ENCODE data around the gene CRABP2. TPM values are rescaled to one million over a fixed set of nuclear protein-coding genes. Genes with fewer than 3 reads are reported as not detected.

The CRABP2 gene
- total and polyA plus RNA-seq, 2 experiments from 2014 or later: 45.9 to 137 TPM

GRCh38 chr1:156712626-156713025 is 7.2 kb upstream of the CRABP2 start:
- Histone ChIP-seq H3F3A (replicated peaks; ENCODE audit: low read depth) (peaks cover 16% of the 10 kb centered on the region), H3K4me3 (no peak overlapping the region), H3K27me3 (ENCODE audit: insufficient read depth) (0 out of 2 replicates have a peak, but pooled peaks cover 3% of the 10 kb centered on the region), H2AFZ (no peak overlapping the region), H3K27ac (ENCODE audit: low read depth) (no peak overlapping the region), H3K9me2 (ENCODE audit: insufficient read depth) (no peaks in the 10 kb centered on the region), H3K4me2 (no peak overlapping the region), H3K79me2 (replicated peaks; ENCODE audit: insufficient read depth) (no peaks in the 10 kb centered on the region), H4K20me1 (replicated peaks; ENCODE audit: insufficient read depth) (0 out of 2 replicates have a peak, but pooled peaks cover 4% of the 10 kb centered on the region), H3K4me1 (ENCODE audit: insufficient read depth) (peaks cover 58% of the 10 kb centered on the region), H3K36me3 (ENCODE audit: insufficient read depth) (no peaks in the 10 kb centered on the region)
- ATAC-seq: no peak
- H3K4me3 Mint-ChIP-seq: no peak overlapping the region
- no peak for DNase-seq (ENCODE audit: low spot score)
- TF ChIP-seq JUNB (IDR thresholded peaks at IDR 0.05; ENCODE audit: unreplicated experiment) (no peak), CTCF (conservative IDR thresholded peaks at IDR 0.05; ENCODE audit: low read depth in 2 of 2) (no peak), POLR2AphosphoS5 (IDR thresholded peaks at IDR 0.05; ENCODE audit: low read depth) (no peak), ZNF331 (CRISPR knock-in tag; IDR thresholded peaks at IDR 0.05; ENCODE audit: low read depth) (no peak), REST (IDR thresholded peaks at IDR 0.05; ENCODE audit: unreplicated experiment) (no peak), CREB1 (CRISPR knock-in tag; IDR thresholded peaks at IDR 0.05; ENCODE audit: low read depth) (no peak), ZNF114 (CRISPR knock-in tag; IDR thresholded peaks at IDR 0.05) (no peak), EZH2 (IDR thresholded peaks at IDR 0.05; ENCODE audit: low read depth, unreplicated experiment) (no peak), EZH2phosphoT487 (IDR thresholded peaks at IDR 0.05; ENCODE audit: unreplicated experiment) (no peak), STAT1 (IDR thresholded peaks at IDR 0.05; ENCODE audit: unreplicated experiment) (no peak), NANOG (IDR thresholded peaks at IDR 0.05; ENCODE audit: borderline replicate concordance) (no peak), ZNF462 (CRISPR knock-in tag; IDR thresholded peaks at IDR 0.05) (no peak)
- TF ChIP-seq, protein P1, sequence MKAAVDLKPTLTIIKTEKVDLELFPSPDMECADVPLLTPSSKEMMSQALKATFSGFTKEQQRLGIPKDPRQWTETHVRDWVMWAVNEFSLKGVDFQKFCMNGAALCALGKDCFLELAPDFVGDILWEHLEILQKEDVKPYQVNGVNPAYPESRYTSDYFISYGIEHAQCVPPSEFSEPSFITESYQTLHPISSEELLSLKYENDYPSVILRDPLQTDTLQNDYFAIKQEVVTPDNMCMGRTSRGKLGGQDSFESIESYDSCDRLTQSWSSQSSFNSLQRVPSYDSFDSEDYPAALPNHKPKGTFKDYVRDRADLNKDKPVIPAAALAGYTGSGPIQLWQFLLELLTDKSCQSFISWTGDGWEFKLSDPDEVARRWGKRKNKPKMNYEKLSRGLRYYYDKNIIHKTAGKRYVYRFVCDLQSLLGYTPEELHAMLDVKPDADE (IDR thresholded peaks at IDR 0.05): no peak
- H3K27ac Mint-ChIP-seq: no peak overlapping the region
- H3K36me3 Mint-ChIP-seq (ENCODE audit: low read depth): peaks cover 6% of the 10 kb centered on the region; the same call in 1 of the 3 replicates
- peaks cover 7% of the 10 kb centered on the region for H3K27me3 Mint-ChIP-seq (ENCODE audit: insufficient read depth, low read depth, poor library complexity)
- H3K4me1 Mint-ChIP-seq: peaks cover 57% of the 10 kb centered on the region
- no peaks in the 10 kb centered on the region; the same call in 2 of the 3 replicates for H3K9me3 Mint-ChIP-seq
